GM12892 (cell line): ENCODE measurements around the gene CLEC4G.

Source experiments
- POLR2A ChIP-seq: IDR thresholded peaks from 2 replicates; pipeline ENCODE4 v1.6.1; 2011; ENCODE audit warnings: low read depth, low read length, control low read depth
- POLR2AphosphoS5 ChIP-seq: IDR thresholded peaks from 2 replicates; pipeline ENCODE4 v1.6.1; 2011; ENCODE audit warnings: low read depth, low read length, control low read depth
- TAF1 ChIP-seq: IDR thresholded peaks from 2 replicates; pipeline ENCODE4 v1.6.1; 2011; ENCODE audit warnings: low read depth, mild to moderate bottlenecking, control low read depth, low read length, borderline replicate concordance

GRCh38 chr19:7709932-7710460, 21.9 kb downstream of the CLEC4G start:
- TF ChIP-seq POLR2AphosphoS5: no peak
- TF ChIP-seq POLR2A: no peak
- no peak for TF ChIP-seq TAF1
